Liver (tissue), 9 donors: ENCODE measurements around the gene ANKRD33B. TPM values are rescaled to one million over a fixed set of nuclear protein-coding genes. Genes with fewer than 3 reads are reported as not detected.

Experiments used
- DNase-seq: peaks from one replicate; pipeline ENCODE4 v3.0.0-alpha.2; 2017; ENCODE audit warnings: low spot score
- H3K27ac ChIP-seq, 2 donors: one replicate each; pipeline ENCODE4 v1.7.0; 2013; ENCODE audit warnings: inconsistent platforms in 2 of 2, low read length in 2 of 2, control low read depth in 1 of 2, low read depth in 1 of 2, mild to moderate bottlenecking in 1 of 2
- H3K27me3 ChIP-seq, 4 donors: one replicate each; pipeline versions ENCODE4 v1.6.1 to v1.7.0; 2013; ENCODE audit warnings: low read length in 3 of 4, inconsistent platforms in 1 of 4, mild to moderate bottlenecking in 1 of 4, moderate library complexity in 1 of 4; ENCODE audit not compliant: control insufficient read depth in 4 of 4, insufficient read depth in 4 of 4
- H3K36me3 ChIP-seq, 4 donors: one replicate each; pipeline versions ENCODE4 v1.6.1 to v1.7.0; 2013; ENCODE audit warnings: low read length in 3 of 4, mild to moderate bottlenecking in 3 of 4, low read depth in 1 of 4, moderate library complexity in 1 of 4; ENCODE audit not compliant: control insufficient read depth in 4 of 4, insufficient read depth in 3 of 4
- H3K4me1 ChIP-seq, 4 donors: one replicate each; pipeline versions ENCODE4 v1.6.1 to v1.7.0; 2013; ENCODE audit warnings: low read length in 3 of 4, mild to moderate bottlenecking in 3 of 4, moderate library complexity in 1 of 4; ENCODE audit not compliant: control insufficient read depth in 4 of 4, insufficient read depth in 4 of 4
- H3K4me3 ChIP-seq, 3 donors: one replicate each; pipeline versions ENCODE4 v1.6.1 to v1.7.0; 2013; ENCODE audit warnings: low read length in 3 of 3, control low read depth in 1 of 3, low read depth in 1 of 3, mild to moderate bottlenecking in 1 of 3
- H3K9ac ChIP-seq, 2 donors: one replicate each; pipeline ENCODE4 v1.7.0; 2013; ENCODE audit warnings: low read length in 2 of 2, mild to moderate bottlenecking in 2 of 2, moderate library complexity in 2 of 2, control low read depth in 1 of 2, low read depth in 1 of 2
- H3K9me3 ChIP-seq, 4 donors: one replicate each; pipeline versions ENCODE4 v1.6.1 to v1.7.0; 2013; ENCODE audit warnings: low read length in 3 of 4; ENCODE audit not compliant: control insufficient read depth in 4 of 4
- EGR1 ChIP-seq, 2 donors: IDR thresholded peaks; 2 replicates each; pipeline ENCODE4 v1.6.1; 2016 to 2018; ENCODE audit warnings: antibody characterized with exemption in 2 of 2, low read depth in 2 of 2
- FOXA1 ChIP-seq: IDR thresholded peaks from 2 replicates; pipeline ENCODE4 v1.6.1; 2016; ENCODE audit warnings: antibody characterized with exemption
- HNF4A ChIP-seq, 2 donors: conservative IDR thresholded peaks; 2 replicates each; pipeline ENCODE4 v1.6.1; 2016; ENCODE audit warnings: antibody characterized with exemption in 2 of 2, mild to moderate bottlenecking in 2 of 2
- HNF4G ChIP-seq: IDR thresholded peaks from 2 replicates; pipeline ENCODE4 v1.6.1; 2016; ENCODE audit warnings: antibody characterized with exemption
- JUND ChIP-seq, 2 donors: IDR thresholded peaks; 2 replicates each; pipeline ENCODE4 v1.6.1; 2016; ENCODE audit warnings: antibody characterized with exemption in 2 of 2
- NR2F2 ChIP-seq: IDR thresholded peaks from 2 replicates; pipeline ENCODE4 v1.6.1; 2016; ENCODE audit warnings: antibody characterized with exemption
- RAD21 ChIP-seq, 2 donors: IDR thresholded peaks; 2 replicates each; pipeline ENCODE4 v1.6.1; 2016; ENCODE audit warnings: antibody characterized with exemption in 2 of 2, mild to moderate bottlenecking in 2 of 2
- RXRA ChIP-seq, 2 donors: IDR thresholded peaks; 2 replicates each; pipeline ENCODE4 v1.6.1; 2017 to 2018; ENCODE audit warnings: antibody characterized with exemption in 2 of 2, mild to moderate bottlenecking in 1 of 2
- TAF1 ChIP-seq: conservative IDR thresholded peaks from 2 replicates; pipeline ENCODE4 v1.6.1; 2016; ENCODE audit warnings: antibody characterized with exemption, mild to moderate bottlenecking
- YY1 ChIP-seq: IDR thresholded peaks from 2 replicates; pipeline ENCODE4 v1.6.1; 2016; ENCODE audit warnings: antibody characterized with exemption, mild to moderate bottlenecking
- WGBS: extraction: QIAGEN DNeasy Blood & Tissue Kit; methylation state at CpG from one replicate; pipeline ENCODE4 v1.1.7; 2013; 5-methylcytosine and 5-hydroxymethylcytosine counted together
- polyA plus RNA-seq, 2 donors: library from polyadenylated mRNA; stranded (reverse) in 1 of 2; unstranded in 1 of 2; fragments of 200-250 nt in 1 of 2; fragments of >200 nt in 1 of 2; fragmentation: Nextera tagmentation in 1 of 2; extraction: Ambion mirVana in 1 of 2; gene quantifications; one replicate each; pipeline versions ENCODE4 v1.2.1 to v1.2.3, GENCODE V29; 2013 to 2015
- total RNA-seq, 2 donors: library from RNA; depleted of rRNA; stranded (reverse); fragments of >200 nt; gene quantifications; one replicate each; pipeline ENCODE4 v1.2.3, GENCODE V29; 2014
- TF ChIP-seq, protein P1 (sequence below): IDR thresholded peaks from 2 replicates; pipeline ENCODE4 v1.6.1; 2016; ENCODE audit warnings: antibody characterized with exemption
- TF ChIP-seq, protein P2 (sequence below): IDR thresholded peaks from 2 replicates; pipeline ENCODE4 v1.6.1; 2016; ENCODE audit warnings: antibody characterized with exemption
- TF ChIP-seq, protein P3 (sequence below): IDR thresholded peaks from 2 replicates; pipeline ENCODE4 v1.6.1; 2016; ENCODE audit warnings: antibody characterized with exemption
- TF ChIP-seq, protein P4 (sequence below): IDR thresholded peaks from 2 replicates; pipeline ENCODE4 v1.6.1; 2016; ENCODE audit warnings: antibody characterized with exemption, mild to moderate bottlenecking
- donor health status: healthy.
- donor health status: healthy.
- donor health status: healthy.
- donor health status: healthy.
- donor health status: healthy.

Gene ANKRD33B
- total and polyA plus RNA-seq, 4 donors, result 0.09 to 1.9 (median 0.25) TPM; not detected in 1

DNA sequence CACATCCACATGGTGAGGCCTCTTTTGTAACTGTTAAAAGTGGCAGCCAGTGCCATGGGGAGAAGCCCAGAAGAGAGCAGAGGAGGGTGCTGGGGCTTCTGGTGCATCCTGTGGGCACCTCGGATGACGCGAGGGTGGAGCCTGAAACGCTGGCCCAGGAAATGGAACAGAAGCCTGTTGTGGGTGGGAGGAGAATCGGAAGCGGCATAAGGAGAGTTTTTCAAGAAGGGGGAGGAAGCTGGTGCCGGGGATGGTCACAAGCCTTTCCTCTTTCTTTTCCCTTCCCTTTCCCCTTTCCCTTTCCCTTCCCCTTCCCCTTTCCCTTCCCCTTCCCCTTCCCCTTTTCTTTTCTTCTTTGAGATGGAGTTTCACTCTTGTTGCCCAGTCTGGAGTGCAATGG, 12.9 kb downstream of the ANKRD33B start:
- no peak overlapping the region for H3K27ac ChIP-seq
- H3K9me3 ChIP-seq, result no peaks in the 10 kb centered on the region
- peaks cover 0 to 25% (median 10%) of the 10 kb centered on the region in 4 donors for H3K4me1 ChIP-seq
- 86% methylated on average over 7 of the region's 7 CpGs for WGBS
- H3K9ac ChIP-seq, result no peak overlapping the region
- no peaks in the 10 kb centered on the region for H3K27me3 ChIP-seq
- no peak overlapping the region for H3K4me3 ChIP-seq
- no peaks in the 10 kb centered on the region for H3K36me3 ChIP-seq
- TF ChIP-seq HNF4A (conservative IDR thresholded peaks at IDR 0.05) (no peak), YY1 (no peak)
- TF ChIP-seq, protein P1, sequence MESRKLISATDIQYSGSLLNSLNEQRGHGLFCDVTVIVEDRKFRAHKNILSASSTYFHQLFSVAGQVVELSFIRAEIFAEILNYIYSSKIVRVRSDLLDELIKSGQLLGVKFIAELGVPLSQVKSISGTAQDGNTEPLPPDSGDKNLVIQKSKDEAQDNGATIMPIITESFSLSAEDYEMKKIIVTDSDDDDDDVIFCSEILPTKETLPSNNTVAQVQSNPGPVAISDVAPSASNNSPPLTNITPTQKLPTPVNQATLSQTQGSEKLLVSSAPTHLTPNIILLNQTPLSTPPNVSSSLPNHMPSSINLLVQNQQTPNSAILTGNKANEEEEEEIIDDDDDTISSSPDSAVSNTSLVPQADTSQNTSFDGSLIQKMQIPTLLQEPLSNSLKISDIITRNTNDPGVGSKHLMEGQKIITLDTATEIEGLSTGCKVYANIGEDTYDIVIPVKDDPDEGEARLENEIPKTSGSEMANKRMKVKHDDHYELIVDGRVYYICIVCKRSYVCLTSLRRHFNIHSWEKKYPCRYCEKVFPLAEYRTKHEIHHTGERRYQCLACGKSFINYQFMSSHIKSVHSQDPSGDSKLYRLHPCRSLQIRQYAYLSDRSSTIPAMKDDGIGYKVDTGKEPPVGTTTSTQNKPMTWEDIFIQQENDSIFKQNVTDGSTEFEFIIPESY, result no peak
- no peak for DNase-seq

DNA sequence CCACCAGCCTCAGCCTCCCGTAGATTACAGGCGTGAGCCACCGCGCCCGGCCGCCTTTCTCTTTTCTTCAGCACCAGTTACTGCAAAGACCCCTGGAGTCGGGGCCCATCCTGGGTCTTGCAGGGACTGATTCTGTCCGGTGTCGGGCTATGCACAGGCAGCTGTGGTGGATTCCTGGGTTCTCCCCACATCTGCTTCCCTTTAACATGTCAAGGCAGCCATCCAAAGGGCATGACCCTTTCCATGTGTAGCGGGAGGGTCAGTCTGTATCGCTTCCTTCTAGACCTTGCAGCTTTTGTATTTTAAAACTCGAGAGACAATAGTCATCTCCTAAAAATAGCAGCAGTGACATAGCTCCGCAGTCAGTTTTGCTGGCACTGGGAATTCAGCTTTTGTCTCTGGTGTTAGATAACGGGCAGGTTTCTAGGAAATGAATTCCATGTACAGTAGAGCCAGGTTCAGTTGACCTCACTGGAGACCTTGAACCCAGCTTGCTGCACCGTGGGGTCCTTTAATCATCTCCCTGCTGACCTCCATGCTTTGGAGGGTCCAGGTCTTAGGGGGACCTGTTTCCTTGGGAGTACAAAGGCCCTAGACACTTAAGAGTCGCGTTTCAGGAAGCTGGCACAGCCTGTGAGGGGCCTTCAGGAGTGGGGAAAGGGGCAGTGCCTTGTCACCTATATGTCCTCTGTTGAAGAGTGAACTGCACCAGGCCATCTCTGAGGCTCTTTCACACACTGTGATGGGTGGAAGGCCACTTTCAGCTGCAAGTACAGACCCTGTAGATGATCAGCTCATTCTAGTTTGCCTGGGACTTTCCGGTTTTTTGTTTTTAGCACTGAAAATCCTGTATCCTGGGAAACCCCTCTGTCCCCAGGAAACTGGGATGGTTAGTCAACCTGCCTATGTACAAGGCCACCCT, 13.8 kb downstream of the ANKRD33B start:
- 66% methylated on average over 18 of the region's 18 CpGs for WGBS
- no peaks in the 10 kb centered on the region for H3K36me3 ChIP-seq
- TF ChIP-seq JUND (IDR thresholded peaks at IDR 0.05), result peak; percentile 17 to 18
- TF ChIP-seq NR2F2, result peak; percentile 99
- no peak for TF ChIP-seq YY1
- TF ChIP-seq, protein P2, sequence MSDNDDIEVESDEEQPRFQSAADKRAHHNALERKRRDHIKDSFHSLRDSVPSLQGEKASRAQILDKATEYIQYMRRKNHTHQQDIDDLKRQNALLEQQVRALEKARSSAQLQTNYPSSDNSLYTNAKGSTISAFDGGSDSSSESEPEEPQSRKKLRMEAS, result no peak
- TF ChIP-seq, protein P3, sequence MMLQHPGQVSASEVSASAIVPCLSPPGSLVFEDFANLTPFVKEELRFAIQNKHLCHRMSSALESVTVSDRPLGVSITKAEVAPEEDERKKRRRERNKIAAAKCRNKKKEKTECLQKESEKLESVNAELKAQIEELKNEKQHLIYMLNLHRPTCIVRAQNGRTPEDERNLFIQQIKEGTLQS, result no peak
- TF ChIP-seq RAD21 (IDR thresholded peaks at IDR 0.05), result peak in 1 of 2 donors; percentile 6
- peak in 1 of 2 donors; percentile 6 for TF ChIP-seq RXRA (IDR thresholded peaks at IDR 0.05)
- H3K9me3 ChIP-seq, result no peaks in the 10 kb centered on the region
- H3K27ac ChIP-seq, result peak overlapping the region; percentile 22 to 46
- H3K9ac ChIP-seq, result no peak overlapping the region
- peaks cover 0 to 25% (median 10%) of the 10 kb centered on the region in 4 donors for H3K4me1 ChIP-seq
- no peaks in the 10 kb centered on the region for H3K27me3 ChIP-seq
- no peak for DNase-seq
- H3K4me3 ChIP-seq, result no peak overlapping the region

DNA sequence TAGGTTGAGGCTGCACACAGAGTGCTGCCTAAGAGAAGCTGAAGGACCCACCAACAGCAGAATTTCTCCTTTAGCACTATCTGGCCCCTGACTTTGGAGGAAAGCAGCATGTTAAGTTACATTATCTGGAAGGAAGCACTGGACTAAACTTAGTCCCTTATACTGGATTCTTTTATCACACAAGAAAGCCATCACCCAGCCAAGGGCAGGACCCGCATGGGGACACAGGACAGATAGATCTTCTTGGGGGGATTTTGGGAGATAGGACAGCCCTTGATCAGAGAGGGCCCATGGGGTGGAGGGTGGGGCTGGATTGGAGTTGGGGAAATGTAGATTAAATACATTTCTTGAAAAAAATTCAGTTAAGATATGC, 14.4 kb downstream of the ANKRD33B start:
- no peaks in the 10 kb centered on the region for H3K9me3 ChIP-seq
- H3K36me3 ChIP-seq, result no peaks in the 10 kb centered on the region
- no peak overlapping the region for H3K9ac ChIP-seq
- 82% methylated on average over 1 of the region's 1 CpG for WGBS
- peak overlapping the region; percentile 19 to 46 for H3K27ac ChIP-seq
- no peaks in the 10 kb centered on the region for H3K27me3 ChIP-seq
- DNase-seq, result no peak
- peaks cover 0 to 25% (median 10%) of the 10 kb centered on the region in 4 donors for H3K4me1 ChIP-seq
- no peak overlapping the region for H3K4me3 ChIP-seq
- TF ChIP-seq, protein P2, result no peak
- TF ChIP-seq, protein P3, result no peak
- TF ChIP-seq TAF1 (no peak), RXRA (IDR thresholded peaks at IDR 0.05) (no peak), FOXA1 (no peak), YY1 (no peak), EGR1 (IDR thresholded peaks at IDR 0.05; ENCODE audit: low read depth in 2 of 2) (no peak), RAD21 (IDR thresholded peaks at IDR 0.05) (no peak), HNF4G (no peak), NR2F2 (no peak), HNF4A (conservative IDR thresholded peaks at IDR 0.05) (no peak), JUND (IDR thresholded peaks at IDR 0.05) (no peak)
- TF ChIP-seq, protein P4, sequence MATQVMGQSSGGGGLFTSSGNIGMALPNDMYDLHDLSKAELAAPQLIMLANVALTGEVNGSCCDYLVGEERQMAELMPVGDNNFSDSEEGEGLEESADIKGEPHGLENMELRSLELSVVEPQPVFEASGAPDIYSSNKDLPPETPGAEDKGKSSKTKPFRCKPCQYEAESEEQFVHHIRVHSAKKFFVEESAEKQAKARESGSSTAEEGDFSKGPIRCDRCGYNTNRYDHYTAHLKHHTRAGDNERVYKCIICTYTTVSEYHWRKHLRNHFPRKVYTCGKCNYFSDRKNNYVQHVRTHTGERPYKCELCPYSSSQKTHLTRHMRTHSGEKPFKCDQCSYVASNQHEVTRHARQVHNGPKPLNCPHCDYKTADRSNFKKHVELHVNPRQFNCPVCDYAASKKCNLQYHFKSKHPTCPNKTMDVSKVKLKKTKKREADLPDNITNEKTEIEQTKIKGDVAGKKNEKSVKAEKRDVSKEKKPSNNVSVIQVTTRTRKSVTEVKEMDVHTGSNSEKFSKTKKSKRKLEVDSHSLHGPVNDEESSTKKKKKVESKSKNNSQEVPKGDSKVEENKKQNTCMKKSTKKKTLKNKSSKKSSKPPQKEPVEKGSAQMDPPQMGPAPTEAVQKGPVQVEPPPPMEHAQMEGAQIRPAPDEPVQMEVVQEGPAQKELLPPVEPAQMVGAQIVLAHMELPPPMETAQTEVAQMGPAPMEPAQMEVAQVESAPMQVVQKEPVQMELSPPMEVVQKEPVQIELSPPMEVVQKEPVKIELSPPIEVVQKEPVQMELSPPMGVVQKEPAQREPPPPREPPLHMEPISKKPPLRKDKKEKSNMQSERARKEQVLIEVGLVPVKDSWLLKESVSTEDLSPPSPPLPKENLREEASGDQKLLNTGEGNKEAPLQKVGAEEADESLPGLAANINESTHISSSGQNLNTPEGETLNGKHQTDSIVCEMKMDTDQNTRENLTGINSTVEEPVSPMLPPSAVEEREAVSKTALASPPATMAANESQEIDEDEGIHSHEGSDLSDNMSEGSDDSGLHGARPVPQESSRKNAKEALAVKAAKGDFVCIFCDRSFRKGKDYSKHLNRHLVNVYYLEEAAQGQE, result no peak
- TF ChIP-seq, protein P1, result no peak
